IPS DF 4.7 (cell line): ENCODE results near the gene ABCD4.

Source experiments
- DNase-seq: peaks from one replicate; pipeline ENCODE4 v3.0.0-alpha.2; 2013; ENCODE audit warnings: low spot score; ENCODE audit errors: extremely low read depth

ABCD4 gene

GRCh38 chr14:74260525-74261233, 42.1 kb downstream of the ABCD4 start:
- DNase-seq = no peak

- no peak for DNase-seq
Measured at GRCh38 chr14:74259513-74259912, 43.2 kb downstream of the ABCD4 start.

- DNase-seq = no peak
Measured at GRCh38 chr14:74258764-74259035, 44.0 kb downstream of the ABCD4 start.

GRCh38 chr14:74257941-74258763, 44.6 kb downstream of the ABCD4 start:
- no peak for DNase-seq

GRCh38 chr14:74257078-74257940, 45.4 kb downstream of the ABCD4 start:
- no peak for DNase-seq

- DNase-seq = no peak
Measured at GRCh38 chr14:74255281-74255680, 47.5 kb downstream of the ABCD4 start.

- DNase-seq = no peak
Measured at GRCh38 chr14:74249433-74250375, 53.0 kb downstream of the ABCD4 start.

- DNase-seq = no peak
Measured at GRCh38 chr14:74248017-74248416, 54.7 kb downstream of the ABCD4 start.

- DNase-seq = no peak
Measured at GRCh38 chr14:74246542-74246941, 56.2 kb downstream of the ABCD4 start.

GRCh38 chr14:74245292-74245691, 57.4 kb downstream of the ABCD4 start:
- DNase-seq = no peak

- no peak for DNase-seq
Measured at GRCh38 chr14:74244115-74244514, 58.6 kb downstream of the ABCD4 start.

GRCh38 chr14:74243051-74243450, 59.7 kb downstream of the ABCD4 start:
- no peak for DNase-seq

GRCh38 chr14:74242780-74243042, 60.0 kb downstream of the ABCD4 start:
- no peak for DNase-seq

- DNase-seq = no peak
Measured at GRCh38 chr14:74242021-74242779, 60.5 kb downstream of the ABCD4 start.

GRCh38 chr14:74241652-74242017, 61.1 kb downstream of the ABCD4 start:
- no peak for DNase-seq

GRCh38 chr14:74240794-74241651, 61.7 kb downstream of the ABCD4 start:
- no peak for DNase-seq

GRCh38 chr14:74239848-74240793, 62.6 kb downstream of the ABCD4 start:
- DNase-seq = no peak
